NCI-H2107 treated with DMSO at 0.1 percent for 48 hours (cell line): ENCODE results near the gene NIBAN1.

Experiments
- DNase-seq: peaks from one replicate; lab custom pipeline; 2025; ENCODE audit not compliant: unreplicated experiment; lab: John Stamatoyannopoulos, UW

The NIBAN1 gene

GRCh38 chr1:184945678-184946412 is 28.5 kb downstream of the NIBAN1 start:
- no peak for DNase-seq

- no peak for DNase-seq
Observed at GRCh38 chr1:184945029-184945428, 29.3 kb downstream of the NIBAN1 start.

DNA sequence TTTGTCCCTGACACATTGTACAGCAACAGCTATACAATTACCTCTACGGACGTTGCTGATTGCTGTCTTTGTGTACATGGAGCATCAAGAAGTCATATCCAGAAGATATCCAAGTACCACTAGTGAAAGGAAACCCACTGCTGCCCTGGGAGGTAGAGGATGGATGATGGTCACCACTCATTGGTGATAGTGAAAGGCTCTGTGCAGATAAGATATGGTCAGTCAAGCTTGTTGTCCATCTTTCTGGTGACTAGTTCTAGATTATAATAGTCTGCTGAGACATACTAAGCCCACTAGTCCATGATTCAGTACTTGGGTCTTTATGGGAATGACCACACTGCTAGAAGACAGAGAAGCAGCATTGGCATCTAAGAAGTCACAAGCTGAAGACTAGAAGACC is 30.3 kb downstream of the NIBAN1 start:
- no peak for DNase-seq

GRCh38 chr1:184941735-184942134 is 32.6 kb downstream of the NIBAN1 start:
- DNase-seq = no peak

GRCh38 chr1:184941410-184941733 is 32.9 kb downstream of the NIBAN1 start:
- no peak for DNase-seq

GRCh38 chr1:184940694-184941409 is 33.5 kb downstream of the NIBAN1 start:
- no peak for DNase-seq

DNA sequence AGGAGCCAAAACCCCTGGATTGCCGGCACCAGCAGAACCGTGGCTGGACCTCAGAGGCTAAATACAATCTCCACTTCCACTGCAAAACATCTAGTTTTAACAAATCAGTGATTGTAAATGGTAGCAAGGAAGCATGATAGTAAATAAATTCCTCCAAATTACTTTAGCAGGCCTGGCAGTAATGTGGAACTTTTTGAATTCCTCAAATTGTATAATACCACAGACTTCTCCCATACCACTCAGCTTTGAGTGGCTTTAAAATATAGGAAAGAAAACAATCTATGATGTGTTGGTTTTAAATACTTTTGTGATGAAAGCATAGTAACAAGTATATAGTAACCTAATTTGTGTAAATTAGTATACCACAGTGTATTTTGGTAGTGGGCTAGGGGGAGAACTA is 34.1 kb downstream of the NIBAN1 start:
- no peak for DNase-seq

- no peak for DNase-seq
Observed at GRCh38 chr1:184937729-184938128, 36.6 kb downstream of the NIBAN1 start.

DNA sequence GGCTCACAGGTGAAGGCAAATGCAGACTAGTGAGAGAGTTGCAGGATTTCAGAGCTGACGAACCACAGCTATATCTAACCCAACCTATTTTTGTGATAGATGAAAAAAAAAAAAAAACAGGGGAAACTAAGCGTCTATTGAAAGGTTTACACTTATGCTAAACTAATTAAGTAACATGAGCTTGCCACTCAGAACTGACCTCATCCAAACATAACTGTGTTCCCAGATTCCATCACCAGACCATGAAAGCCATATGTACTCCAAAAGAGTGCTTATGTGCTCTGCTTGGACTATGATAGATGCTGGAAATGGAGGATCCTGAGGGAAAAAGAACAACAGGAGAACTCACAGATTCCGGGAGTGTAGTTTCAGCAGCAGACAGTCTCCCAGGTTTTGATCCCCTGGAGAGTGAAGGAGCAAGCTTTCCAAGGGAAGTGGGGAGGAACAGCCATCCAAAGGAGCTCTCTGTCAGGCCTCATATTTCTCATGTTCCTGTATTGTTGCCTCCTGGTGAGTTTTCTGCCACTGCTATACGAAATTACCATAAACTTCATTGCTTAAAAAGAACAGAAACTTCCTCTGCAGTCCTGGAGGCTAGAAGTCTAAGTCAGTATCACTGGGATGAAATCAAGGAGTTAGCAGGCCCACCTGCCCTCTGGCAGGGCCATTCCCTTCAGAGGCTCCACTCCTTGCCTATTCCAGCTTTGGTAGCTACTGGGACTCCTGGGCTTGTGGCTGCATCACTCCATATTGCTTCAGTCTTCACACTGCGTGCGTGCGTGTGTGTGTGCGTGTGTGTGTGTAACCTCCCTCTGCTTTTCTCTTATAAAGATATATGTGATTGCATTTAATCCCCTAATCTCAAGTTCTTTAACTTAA is 38.1 kb downstream of the NIBAN1 start:
- DNase-seq = peak; percentile 49

DNA sequence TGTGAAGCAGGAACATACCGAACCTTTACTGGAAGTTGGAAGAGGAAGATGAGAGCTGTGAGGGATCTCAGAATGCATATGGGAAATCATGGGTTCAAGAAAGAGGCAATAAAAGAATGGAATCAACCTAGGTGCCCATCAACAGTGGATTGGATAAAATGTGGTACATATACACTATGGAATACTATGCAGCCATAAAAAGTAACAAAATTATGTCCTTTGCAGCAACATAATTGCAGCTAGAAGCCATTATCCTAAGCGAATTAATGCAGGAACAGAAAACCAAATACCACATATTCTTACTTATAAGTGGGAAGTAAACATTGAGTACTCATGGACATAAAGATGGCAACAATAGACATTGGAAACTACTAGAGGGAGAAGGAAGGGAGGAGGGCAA is 40.4 kb downstream of the NIBAN1 start:
- no peak for DNase-seq

GRCh38 chr1:184932319-184932718 is 42.0 kb downstream of the NIBAN1 start:
- DNase-seq = no peak

- no peak for DNase-seq
Observed at GRCh38 chr1:184931566-184931965, 42.7 kb downstream of the NIBAN1 start.

DNA sequence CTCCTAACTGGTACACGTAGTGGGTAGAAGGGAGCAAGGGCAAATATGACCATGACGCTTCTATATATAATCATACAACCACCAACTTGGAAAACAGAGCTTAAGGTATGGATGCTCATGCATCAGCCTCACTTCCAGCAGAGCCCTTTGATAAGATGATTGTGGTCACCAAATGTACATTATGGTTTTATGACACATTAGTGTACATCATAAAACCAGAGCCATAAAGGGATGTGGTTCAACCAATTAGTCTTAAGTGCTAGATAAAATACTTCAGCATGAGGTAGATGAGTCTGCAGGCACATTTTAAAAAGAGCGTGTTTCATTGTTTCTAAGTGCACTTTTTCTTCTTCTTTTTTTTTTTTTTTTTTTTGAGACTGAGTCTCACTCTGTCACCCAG is 43.7 kb downstream of the NIBAN1 start:
- DNase-seq = peak; percentile 65

DNA sequence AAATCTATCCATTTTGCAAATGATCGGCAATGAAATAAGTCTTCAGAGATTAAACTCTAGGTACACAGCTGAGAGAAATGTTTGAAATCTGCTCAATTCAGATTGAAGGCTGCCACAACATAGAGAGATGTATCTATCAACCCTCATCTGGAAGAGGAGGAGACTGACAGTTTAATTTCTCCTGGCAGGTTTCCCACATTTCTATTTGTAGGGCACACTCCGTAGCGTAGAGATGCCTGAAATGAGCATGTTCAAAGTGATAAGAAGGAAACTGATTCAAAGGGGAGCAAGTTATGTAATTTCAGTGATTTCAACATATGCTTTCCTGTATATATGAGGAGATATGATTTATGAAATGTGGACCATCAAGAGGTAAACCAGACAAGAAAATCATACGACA is 44.1 kb downstream of the NIBAN1 start:
- peak; percentile 81 for DNase-seq

DNA sequence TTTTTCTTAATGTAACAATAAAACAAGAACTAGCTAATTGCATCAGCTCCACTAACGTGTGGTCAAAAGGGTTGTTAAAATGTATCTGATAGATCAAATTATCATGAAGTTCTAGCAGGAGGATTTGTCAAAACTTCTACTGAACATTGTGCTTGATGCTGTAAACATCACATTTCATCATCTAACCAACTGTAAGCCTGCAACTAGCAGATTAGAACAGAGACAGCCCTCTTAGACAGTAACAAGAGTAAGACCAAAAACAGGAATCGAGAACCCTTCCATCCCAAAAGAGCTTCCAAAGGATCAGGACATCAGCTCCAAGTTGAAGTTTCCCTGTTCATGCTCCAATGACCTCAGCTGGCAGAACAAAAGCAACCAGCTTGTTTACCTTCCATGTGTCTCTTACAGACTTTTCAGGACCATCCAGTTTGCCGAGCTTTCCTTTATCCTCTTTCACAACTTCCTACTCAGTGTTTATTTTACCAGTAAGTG is 44.6 kb downstream of the NIBAN1 start:
- DNase-seq = peak; percentile 91

DNA sequence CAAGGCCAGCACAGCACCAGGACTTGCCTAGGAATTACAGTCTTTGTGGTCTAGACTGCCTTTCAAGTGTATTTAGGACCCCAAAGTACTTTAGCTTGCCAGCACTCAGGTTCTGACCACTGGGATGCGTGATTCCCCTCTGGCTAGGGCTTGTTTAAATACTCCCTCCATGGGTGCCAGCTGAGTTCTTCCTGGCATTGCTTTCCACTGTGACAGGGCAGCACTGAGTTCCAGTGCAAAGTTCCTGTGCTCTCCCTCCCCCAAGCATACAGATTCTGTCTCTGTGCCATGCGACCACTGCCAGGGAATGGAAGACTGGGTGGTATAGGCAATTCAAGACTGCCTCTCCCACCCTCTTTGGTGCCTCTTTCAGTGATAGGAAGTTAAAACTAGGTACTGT is 45.9 kb downstream of the NIBAN1 start:
- no peak for DNase-seq
